Activated CD4-positive, alpha-beta T cell treated with anti-CD3 and anti-CD28 coated beads for 24 hours (primary cell): Measurements from ENCODE around the gene SPSB3.
"Not testable (repeated sequence)": the region's sequence is repeated elsewhere in the genome, so short reads cannot be mapped to it uniquely, and the experiment has no call there.

Experiments
- DNase-seq, 2 donors: peaks; one replicate each; pipeline ENCODE4 v3.0.0-alpha.2; 2020; ENCODE audit warnings: low read depth in 2 of 2

Gene SPSB3

GRCh38 chr16:1741553-1742165 is 40.7 kb downstream of the SPSB3 start:
- no peak for DNase-seq

- DNase-seq: no peak
Observed at GRCh38 chr16:1740781-1741490, 41.4 kb downstream of the SPSB3 start.

GRCh38 chr16:1740234-1740633 is 42.1 kb downstream of the SPSB3 start:
- DNase-seq: no peak

GRCh38 chr16:1734816-1735215 is 47.6 kb downstream of the SPSB3 start:
- DNase-seq: no peak

GRCh38 chr16:1734123-1734522 is 48.2 kb downstream of the SPSB3 start:
- no peak for DNase-seq

- DNase-seq: not testable (repeated sequence)
Observed at GRCh38 chr16:1732551-1732987, 49.8 kb downstream of the SPSB3 start.

- no peak for DNase-seq
Observed at GRCh38 chr16:1732071-1732470, 50.3 kb downstream of the SPSB3 start.

GRCh38 chr16:1731603-1732002 is 50.8 kb downstream of the SPSB3 start:
- DNase-seq: no peak

- no peak for DNase-seq
Observed at GRCh38 chr16:1731073-1731472, 51.3 kb downstream of the SPSB3 start.

- no peak for DNase-seq
Observed at GRCh38 chr16:1729445-1729844, 52.9 kb downstream of the SPSB3 start.

GRCh38 chr16:1729026-1729425 is 53.3 kb downstream of the SPSB3 start:
- DNase-seq: no peak

- DNase-seq: no peak
Observed at GRCh38 chr16:1727651-1728624, 54.4 kb downstream of the SPSB3 start.
